ENCODE measurements around the gene CYTH1. TPM values are rescaled to one million over a fixed set of nuclear protein-coding genes. Genes with fewer than 3 reads are reported as not detected.

CYTH1 gene
- total RNA-seq, 1 experiment from 2014 or later: 40.3 TPM

DNA sequence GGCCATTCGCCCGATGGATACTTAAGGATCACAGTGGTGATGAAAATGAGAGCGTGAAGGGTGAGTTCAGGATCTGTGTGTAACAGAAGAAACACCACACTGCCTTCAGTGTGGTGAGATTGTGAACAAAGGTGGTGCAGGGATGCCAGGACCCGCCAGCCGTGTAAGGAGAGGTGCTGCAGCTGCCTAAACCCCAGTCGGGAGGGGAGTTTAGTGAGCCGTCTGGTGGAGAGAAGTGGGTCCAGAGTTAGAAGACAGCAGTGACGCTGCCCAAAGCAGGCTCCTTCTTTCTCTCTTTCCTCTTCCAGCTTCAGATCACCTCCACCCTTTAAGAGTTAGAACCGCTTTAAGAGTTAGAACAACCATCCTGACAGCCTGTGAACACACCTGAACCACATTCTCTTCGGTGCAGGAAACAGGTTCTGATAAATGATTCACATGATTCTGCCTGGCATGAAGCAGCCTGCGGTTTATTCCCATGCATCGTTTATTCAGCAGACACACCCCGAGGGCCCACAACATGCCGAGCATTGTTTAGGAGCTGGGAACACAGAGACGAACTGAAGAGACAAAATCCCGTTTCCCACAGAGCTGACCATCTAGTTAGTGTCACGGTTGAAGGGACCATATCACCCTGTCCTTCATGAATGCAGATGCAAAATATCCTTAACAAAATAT is 120.8 kb downstream of the CYTH1 start:
- Histone ChIP-seq H3K79me2 (ENCODE audit: low read depth) (no peaks in the 10 kb centered on the region), H3F3A (ENCODE audit: insufficient read depth, low read depth) (peaks cover 5% of the 10 kb centered on the region; the same call in 1 of the 2 replicates), H3K27me3 (ENCODE audit: insufficient read depth, low read depth) (no peaks in the 10 kb centered on the region), H3K9me3 (ENCODE audit: insufficient read depth, low read depth) (no peaks in the 10 kb centered on the region), H3K9me2 (ENCODE audit: insufficient read depth) (no peaks in the 10 kb centered on the region), H3K4me3 (no peak overlapping the region), H4K20me1 (ENCODE audit: insufficient read depth) (no peaks in the 10 kb centered on the region), H3K4me1 (replicated peaks; ENCODE audit: insufficient read depth) (peaks cover 5% of the 10 kb centered on the region), H3K4me2 (no peak overlapping the region), H3K36me3 (ENCODE audit: low read depth) (no peaks in the 10 kb centered on the region), H2AFZ (no peak overlapping the region), H3K27ac (no peak overlapping the region)
- intact Hi-C loops (cut with micrococcal nuclease; ENCODE audit: unreplicated experiment): loop anchor here (2.0 to 10.0 kb wide), 2 partner anchors 20 to 126 kb away; no protein-coding TSS in a partner anchor
- TF ChIP-seq EZH2 (IDR thresholded peaks at IDR 0.05; ENCODE audit: low read depth): no peak
- TF ChIP-seq, protein P1, sequence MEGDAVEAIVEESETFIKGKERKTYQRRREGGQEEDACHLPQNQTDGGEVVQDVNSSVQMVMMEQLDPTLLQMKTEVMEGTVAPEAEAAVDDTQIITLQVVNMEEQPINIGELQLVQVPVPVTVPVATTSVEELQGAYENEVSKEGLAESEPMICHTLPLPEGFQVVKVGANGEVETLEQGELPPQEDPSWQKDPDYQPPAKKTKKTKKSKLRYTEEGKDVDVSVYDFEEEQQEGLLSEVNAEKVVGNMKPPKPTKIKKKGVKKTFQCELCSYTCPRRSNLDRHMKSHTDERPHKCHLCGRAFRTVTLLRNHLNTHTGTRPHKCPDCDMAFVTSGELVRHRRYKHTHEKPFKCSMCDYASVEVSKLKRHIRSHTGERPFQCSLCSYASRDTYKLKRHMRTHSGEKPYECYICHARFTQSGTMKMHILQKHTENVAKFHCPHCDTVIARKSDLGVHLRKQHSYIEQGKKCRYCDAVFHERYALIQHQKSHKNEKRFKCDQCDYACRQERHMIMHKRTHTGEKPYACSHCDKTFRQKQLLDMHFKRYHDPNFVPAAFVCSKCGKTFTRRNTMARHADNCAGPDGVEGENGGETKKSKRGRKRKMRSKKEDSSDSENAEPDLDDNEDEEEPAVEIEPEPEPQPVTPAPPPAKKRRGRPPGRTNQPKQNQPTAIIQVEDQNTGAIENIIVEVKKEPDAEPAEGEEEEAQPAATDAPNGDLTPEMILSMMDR (conservative IDR thresholded peaks at IDR 0.05): no peak
- POLR2A ChIA-PET (ENCODE audit: unreplicated experiment): no interaction called here
- CTCF ChIA-PET: no interaction called here
- peak; percentile 40 to 70 for DNase-seq
- no TSS peak for BruUV-seq (replicated peaks)

DNA sequence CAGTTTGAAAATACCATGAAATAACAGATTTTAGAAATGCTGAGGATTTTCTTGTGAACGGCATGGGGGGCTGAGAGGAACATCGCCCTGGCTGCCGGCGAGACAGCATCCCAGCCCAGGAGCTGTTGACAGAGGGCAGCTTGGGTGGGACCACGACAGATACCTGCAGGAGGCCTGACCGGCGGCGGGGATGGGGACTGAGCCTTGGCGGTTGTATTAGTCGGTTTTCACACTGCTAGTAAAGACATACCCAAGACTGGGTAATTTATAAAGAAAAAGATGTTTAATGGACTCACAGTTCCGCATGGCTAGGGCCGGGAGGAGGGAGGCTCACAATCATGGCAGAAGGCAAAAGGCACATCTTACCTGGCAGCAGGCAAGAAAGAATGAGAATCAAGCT is 122.5 kb downstream of the CYTH1 start:
- intact Hi-C loops (cut with micrococcal nuclease; ENCODE audit: unreplicated experiment): no loop called here
- H3K79me2 ChIP-seq (ENCODE audit: low read depth): no peaks in the 10 kb centered on the region
- TF ChIP-seq, protein P1 (conservative IDR thresholded peaks at IDR 0.05): no peak
- TF ChIP-seq EZH2 (IDR thresholded peaks at IDR 0.05; ENCODE audit: low read depth): no peak
- CTCF ChIA-PET: no interaction called here
- H2AFZ ChIP-seq: no peak overlapping the region
- H3F3A ChIP-seq (ENCODE audit: insufficient read depth, low read depth): no peaks in the 10 kb centered on the region
- no peak for DNase-seq
- H3K9me2 ChIP-seq (ENCODE audit: insufficient read depth): no peaks in the 10 kb centered on the region
- no peaks in the 10 kb centered on the region for H3K36me3 ChIP-seq (ENCODE audit: low read depth)
- no peak overlapping the region for H3K27ac ChIP-seq
- H3K4me1 ChIP-seq (replicated peaks; ENCODE audit: insufficient read depth): no peaks in the 10 kb centered on the region
- no TSS peak for BruUV-seq (replicated peaks)
- H4K20me1 ChIP-seq (ENCODE audit: insufficient read depth): no peaks in the 10 kb centered on the region
- H3K9me3 ChIP-seq (ENCODE audit: insufficient read depth, low read depth): no peaks in the 10 kb centered on the region
- no peak overlapping the region for H3K4me2 ChIP-seq
- POLR2A ChIA-PET (ENCODE audit: unreplicated experiment): no interaction called here
- no peaks in the 10 kb centered on the region for H3K27me3 ChIP-seq (ENCODE audit: insufficient read depth, low read depth)
- no peak overlapping the region for H3K4me3 ChIP-seq

DNA sequence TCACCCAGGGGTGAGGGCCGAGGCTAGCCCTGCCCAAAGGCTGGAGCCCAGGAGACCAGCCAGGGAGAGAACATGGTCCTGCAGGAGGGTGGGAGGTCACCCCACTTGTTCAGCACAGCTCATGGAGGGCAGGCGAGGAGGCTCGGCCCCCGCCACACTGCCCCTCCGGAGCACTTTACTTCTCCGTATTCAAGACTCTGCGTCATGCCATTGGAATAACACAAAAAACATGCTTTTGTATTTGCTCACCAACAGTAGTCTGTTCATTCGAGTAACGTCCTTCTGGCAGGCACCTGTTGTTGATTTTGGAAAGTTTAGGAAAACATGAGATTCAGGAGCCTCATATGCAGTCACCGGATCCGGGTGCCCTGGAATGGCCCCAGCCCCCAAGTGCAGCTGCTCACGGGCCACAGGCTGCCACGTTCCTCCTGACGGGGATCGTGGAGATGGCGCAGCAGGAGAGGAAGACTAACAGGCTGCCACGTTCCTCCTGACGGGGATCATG is 123.7 kb downstream of the CYTH1 start:
- POLR2A ChIA-PET (ENCODE audit: unreplicated experiment): no interaction called here
- CTCF ChIA-PET: interaction anchor here (0.8 kb wide), 1 partner anchor 8 kb away, joined by 6 read pairs; no protein-coding TSS in a partner anchor
- Histone ChIP-seq H3K27me3 (ENCODE audit: insufficient read depth, low read depth) (no peaks in the 10 kb centered on the region), H3K9me2 (ENCODE audit: insufficient read depth) (no peaks in the 10 kb centered on the region), H3K9me3 (ENCODE audit: insufficient read depth, low read depth) (no peaks in the 10 kb centered on the region), H3K36me3 (ENCODE audit: low read depth) (no peaks in the 10 kb centered on the region), H3K4me1 (replicated peaks; ENCODE audit: insufficient read depth) (no peaks in the 10 kb centered on the region), H2AFZ (no peak overlapping the region), H3F3A (ENCODE audit: insufficient read depth, low read depth) (no peaks in the 10 kb centered on the region), H3K4me2 (no peak overlapping the region), H3K79me2 (ENCODE audit: low read depth) (no peaks in the 10 kb centered on the region), H3K4me3 (no peak overlapping the region), H3K27ac (no peak overlapping the region), H4K20me1 (ENCODE audit: insufficient read depth) (no peaks in the 10 kb centered on the region)
- no peak for TF ChIP-seq EZH2 (IDR thresholded peaks at IDR 0.05; ENCODE audit: low read depth)
- TF ChIP-seq, protein P1 (conservative IDR thresholded peaks at IDR 0.05): no peak
- intact Hi-C loops (cut with micrococcal nuclease; ENCODE audit: unreplicated experiment): no loop called here
- DNase-seq: no peak
- no TSS peak for BruUV-seq (replicated peaks)
